Measurements from ENCODE around the gene TDRD12. TPM values are rescaled to one million over a fixed set of nuclear protein-coding genes. Genes with fewer than 3 reads are reported as not detected.

TDRD12 gene
- total and polyA plus RNA-seq, 2 donors (not counting 1 experiment from before 2014, with no cell fraction given) = 0.17 TPM; not detected in 1

- H3K27ac ChIP-seq (ENCODE audit: insufficient read depth, low read length) = no peak overlapping the region
- DNase-seq (ENCODE audit: low read depth in 2 of 2) = no peak
- H2AFZ ChIP-seq (ENCODE audit: low read length) = no peak overlapping the region
- H3K27me3 ChIP-seq (ENCODE audit: control insufficient read depth, insufficient read depth, low read length) = no peaks in the 10 kb centered on the region
- no peaks in the 10 kb centered on the region for H3K79me2 ChIP-seq (ENCODE audit: control insufficient read depth, insufficient read depth, low read length)
- no peak overlapping the region for H3K4me2 ChIP-seq (ENCODE audit: extremely low read depth, insufficient read depth, low read length)
- no peaks in the 10 kb centered on the region for H3K36me3 ChIP-seq (ENCODE audit: control insufficient read depth, insufficient read depth, low read length)
- no peaks in the 10 kb centered on the region for H4K20me1 ChIP-seq (ENCODE audit: control insufficient read depth, extremely low read depth, insufficient read depth, low read length)
- H3K4me1 ChIP-seq (ENCODE audit: control insufficient read depth, extremely low read depth, insufficient read depth, low read length) = no peaks in the 10 kb centered on the region
- no peak overlapping the region for H3K9ac ChIP-seq (ENCODE audit: insufficient read depth, low read length)
- TF ChIP-seq EZH2 (IDR thresholded peaks at IDR 0.05; ENCODE audit: low read length, missing control alignments) = no peak
- TF ChIP-seq, protein P1, sequence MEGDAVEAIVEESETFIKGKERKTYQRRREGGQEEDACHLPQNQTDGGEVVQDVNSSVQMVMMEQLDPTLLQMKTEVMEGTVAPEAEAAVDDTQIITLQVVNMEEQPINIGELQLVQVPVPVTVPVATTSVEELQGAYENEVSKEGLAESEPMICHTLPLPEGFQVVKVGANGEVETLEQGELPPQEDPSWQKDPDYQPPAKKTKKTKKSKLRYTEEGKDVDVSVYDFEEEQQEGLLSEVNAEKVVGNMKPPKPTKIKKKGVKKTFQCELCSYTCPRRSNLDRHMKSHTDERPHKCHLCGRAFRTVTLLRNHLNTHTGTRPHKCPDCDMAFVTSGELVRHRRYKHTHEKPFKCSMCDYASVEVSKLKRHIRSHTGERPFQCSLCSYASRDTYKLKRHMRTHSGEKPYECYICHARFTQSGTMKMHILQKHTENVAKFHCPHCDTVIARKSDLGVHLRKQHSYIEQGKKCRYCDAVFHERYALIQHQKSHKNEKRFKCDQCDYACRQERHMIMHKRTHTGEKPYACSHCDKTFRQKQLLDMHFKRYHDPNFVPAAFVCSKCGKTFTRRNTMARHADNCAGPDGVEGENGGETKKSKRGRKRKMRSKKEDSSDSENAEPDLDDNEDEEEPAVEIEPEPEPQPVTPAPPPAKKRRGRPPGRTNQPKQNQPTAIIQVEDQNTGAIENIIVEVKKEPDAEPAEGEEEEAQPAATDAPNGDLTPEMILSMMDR (conservative IDR thresholded peaks at IDR 0.05 in 1 of 2, IDR thresholded peaks at IDR 0.05 in 1 of 2; ENCODE audit: low read depth in 1 of 2, low read length in 2 of 2) = no peak
- no peak overlapping the region for H3K4me3 ChIP-seq (replicated peaks in 1 of 4; ENCODE audit: control extremely low read depth in 1 of 4, insufficient read depth in 1 of 4, low read depth in 3 of 4, low read length in 4 of 4)
- H3K9me3 ChIP-seq (ENCODE audit: control insufficient read depth, insufficient read depth, low read depth, low read length) = no peaks in the 10 kb centered on the region
Observed at GRCh38 chr19:32870981-32871451, 151.4 kb downstream of the TDRD12 start.

GRCh38 chr19:32872391-32872790, 152.8 kb downstream of the TDRD12 start:
- Histone ChIP-seq H3K4me2 (ENCODE audit: extremely low read depth, insufficient read depth, low read length) (no peak overlapping the region), H3K36me3 (ENCODE audit: control insufficient read depth, insufficient read depth, low read length) (no peaks in the 10 kb centered on the region), H3K27me3 (ENCODE audit: control insufficient read depth, insufficient read depth, low read length) (no peaks in the 10 kb centered on the region), H3K9ac (ENCODE audit: insufficient read depth, low read length) (no peak overlapping the region), H3K27ac (ENCODE audit: insufficient read depth, low read length) (no peak overlapping the region), H4K20me1 (ENCODE audit: control insufficient read depth, extremely low read depth, insufficient read depth, low read length) (no peaks in the 10 kb centered on the region), H3K79me2 (ENCODE audit: control insufficient read depth, insufficient read depth, low read length) (no peaks in the 10 kb centered on the region), H3K9me3 (ENCODE audit: control insufficient read depth, insufficient read depth, low read depth, low read length) (no peaks in the 10 kb centered on the region), H3K4me1 (ENCODE audit: control insufficient read depth, extremely low read depth, insufficient read depth, low read length) (no peaks in the 10 kb centered on the region), H3K4me3 (replicated peaks in 1 of 4; ENCODE audit: control extremely low read depth in 1 of 4, insufficient read depth in 1 of 4, low read depth in 3 of 4, low read length in 4 of 4) (no peak overlapping the region), H2AFZ (ENCODE audit: low read length) (no peak overlapping the region)
- no peak for DNase-seq (ENCODE audit: low read depth in 2 of 2)
- TF ChIP-seq, protein P1 (conservative IDR thresholded peaks at IDR 0.05 in 1 of 2, IDR thresholded peaks at IDR 0.05 in 1 of 2; ENCODE audit: low read depth in 1 of 2, low read length in 2 of 2) = no peak

DNA sequence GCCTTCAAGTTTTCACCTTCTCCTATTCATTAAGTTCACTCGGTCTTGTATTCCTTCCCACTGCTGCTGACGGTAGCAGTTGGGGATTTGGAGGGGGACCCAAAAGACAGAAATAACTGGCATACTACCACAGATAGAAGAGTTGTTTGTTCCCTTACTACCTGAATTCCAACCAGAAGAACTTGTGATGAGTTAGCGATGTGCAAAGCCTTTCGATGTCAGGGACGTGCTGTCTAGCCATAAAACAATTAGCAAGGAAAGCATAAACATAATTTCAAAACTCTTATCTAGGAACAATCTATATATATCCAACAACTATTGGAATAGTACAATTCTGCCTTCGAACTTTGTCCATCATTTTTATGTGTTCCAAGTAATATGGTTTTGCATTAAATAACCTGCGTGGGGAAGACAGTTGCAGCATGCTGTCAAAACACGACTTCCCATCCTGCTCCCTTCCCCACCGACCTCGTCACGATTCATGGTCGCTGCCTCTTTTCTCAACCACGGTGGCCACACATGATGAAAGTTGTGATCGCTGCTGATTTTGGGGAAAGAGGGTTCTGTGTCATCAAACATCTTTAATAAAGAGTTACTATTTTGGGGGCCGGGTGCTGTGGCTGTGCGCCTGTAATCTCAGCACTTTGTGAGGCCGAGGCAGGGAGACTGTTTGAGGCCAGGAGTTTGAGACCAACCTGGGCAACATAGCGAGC, 153.8 kb downstream of the TDRD12 start:
- H3K9ac ChIP-seq (ENCODE audit: insufficient read depth, low read length) = no peak overlapping the region
- no peaks in the 10 kb centered on the region for H3K27me3 ChIP-seq (ENCODE audit: control insufficient read depth, insufficient read depth, low read length)
- no peaks in the 10 kb centered on the region for H3K79me2 ChIP-seq (ENCODE audit: control insufficient read depth, insufficient read depth, low read length)
- no peak overlapping the region for H3K4me2 ChIP-seq (ENCODE audit: extremely low read depth, insufficient read depth, low read length)
- TF ChIP-seq EZH2 (IDR thresholded peaks at IDR 0.05; ENCODE audit: low read length, missing control alignments) = no peak
- TF ChIP-seq, protein P1 (conservative IDR thresholded peaks at IDR 0.05 in 1 of 2, IDR thresholded peaks at IDR 0.05 in 1 of 2; ENCODE audit: low read depth in 1 of 2, low read length in 2 of 2) = no peak
- no peaks in the 10 kb centered on the region for H3K9me3 ChIP-seq (ENCODE audit: control insufficient read depth, insufficient read depth, low read depth, low read length)
- H3K4me1 ChIP-seq (ENCODE audit: control insufficient read depth, extremely low read depth, insufficient read depth, low read length) = no peaks in the 10 kb centered on the region
- no peaks in the 10 kb centered on the region for H3K36me3 ChIP-seq (ENCODE audit: control insufficient read depth, insufficient read depth, low read length)
- H3K4me3 ChIP-seq (replicated peaks in 1 of 4; ENCODE audit: control extremely low read depth in 1 of 4, insufficient read depth in 1 of 4, low read depth in 3 of 4, low read length in 4 of 4) = no peak overlapping the region
- no peaks in the 10 kb centered on the region for H4K20me1 ChIP-seq (ENCODE audit: control insufficient read depth, extremely low read depth, insufficient read depth, low read length)
- H3K27ac ChIP-seq (ENCODE audit: insufficient read depth, low read length) = no peak overlapping the region
- no peak for DNase-seq (ENCODE audit: low read depth in 2 of 2)
- no peak overlapping the region for H2AFZ ChIP-seq (ENCODE audit: low read length)

All from fibroblast of lung (primary cell).